Sigmoid colon (tissue), 7 donors: ENCODE data around the gene PEX10. TPM values are rescaled to one million over a fixed set of nuclear protein-coding genes. Genes with fewer than 3 reads are reported as not detected.

Experiments
- DNase-seq: peaks from one replicate; pipeline ENCODE4 v3.0.0-alpha.2; 2019
- H3K27ac ChIP-seq, 4 donors: fragments of 200-600 bp; sonication (generic); one replicate each; pipeline ENCODE4 v1.5.1; 2016 to 2019; ENCODE audit warnings: mild to moderate bottlenecking in 1 of 4
- H3K27me3 ChIP-seq, 3 donors: fragments of 200-600 bp; sonication (generic); one replicate each; pipeline ENCODE4 v1.5.1; 2019; ENCODE audit warnings: mild to moderate bottlenecking in 1 of 3
- H3K36me3 ChIP-seq, 4 donors: fragments of 200-600 bp; sonication (generic); one replicate each; pipeline ENCODE4 v1.5.1; 2016 to 2019
- H3K4me1 ChIP-seq, 4 donors: fragments of 200-600 bp; sonication (generic); one replicate each; pipeline ENCODE4 v1.5.1; 2017 to 2019
- H3K4me3 ChIP-seq, 4 donors: fragments of 200-600 bp; sonication (generic); one replicate each; pipeline ENCODE4 v1.5.1; 2017 to 2019; ENCODE audit warnings: mild to moderate bottlenecking in 2 of 4, moderate library complexity in 1 of 4
- H3K9me3 ChIP-seq, 4 donors: fragments of 200-600 bp in 3 of 4; sonication (generic) in 3 of 4; one replicate each; pipeline versions ENCODE4 v1.5.1 to v1.6.1; 2013 to 2019
- EP300 ChIP-seq, 4 donors: sonication (generic); formaldehyde crosslinking; IDR thresholded peaks; one replicate each; pipeline ENCODE4 v1.6.1; 2017; ENCODE audit warnings: antibody characterized with exemption in 4 of 4
- POLR2A ChIP-seq, 2 donors: fragments of 450-650 bp; IDR thresholded peaks; one replicate each; pipeline ENCODE4 v1.6.1; 2016; ENCODE audit warnings: antibody characterized with exemption in 2 of 2, mild to moderate bottlenecking in 2 of 2, moderate library complexity in 2 of 2
- POLR2AphosphoS5 ChIP-seq, 4 donors: sonication (generic); formaldehyde crosslinking; IDR thresholded peaks; one replicate each; pipeline ENCODE4 v1.6.1; 2017; ENCODE audit warnings: antibody characterized with exemption in 4 of 4
- WGBS, 2 donors: extraction: QIAGEN DNeasy Blood & Tissue Kit; methylation state at CpG; one replicate each; pipeline ENCODE4 v1.1.7; 2013; 5-methylcytosine and 5-hydroxymethylcytosine counted together
- intact Hi-C: fragments of 100-400 bp; cut with DNase I; formaldehyde crosslinking; loops from one replicate; pipeline ENCODE4 v1.15.1; 2023
- polyA plus RNA-seq, 3 donors: library from polyadenylated mRNA; stranded (reverse); fragments of 200-250 nt; gene quantifications; one replicate each; pipeline ENCODE4 v1.2.3, GENCODE V29; 2013
- total RNA-seq, 4 donors: library from RNA; depleted of rRNA; stranded (reverse); fragments of >200 nt; gene quantifications; one replicate each; pipeline ENCODE4 v1.1.0, GENCODE V29; 2016
- TF ChIP-seq, protein P1 (sequence below), 4 experiments: fragments of 450-650 bp in 3 of 4; fragments of 200-600 bp in 1 of 4; IDR thresholded peaks; one replicate each; pipeline ENCODE4 v1.5.1; 2016 to 2019; ENCODE audit warnings: antibody characterized with exemption in 4 of 4, mild to moderate bottlenecking in 3 of 4, moderate library complexity in 2 of 4
- donor health status: healthy with polysubstance abuse.
- donor health status: Bipolar disorder and iron deficiency.
- donor health status: healthy.

PEX10 gene
- total and polyA plus RNA-seq, 7 donors: 9.9 to 21.9 (median 13.8) TPM

DNA sequence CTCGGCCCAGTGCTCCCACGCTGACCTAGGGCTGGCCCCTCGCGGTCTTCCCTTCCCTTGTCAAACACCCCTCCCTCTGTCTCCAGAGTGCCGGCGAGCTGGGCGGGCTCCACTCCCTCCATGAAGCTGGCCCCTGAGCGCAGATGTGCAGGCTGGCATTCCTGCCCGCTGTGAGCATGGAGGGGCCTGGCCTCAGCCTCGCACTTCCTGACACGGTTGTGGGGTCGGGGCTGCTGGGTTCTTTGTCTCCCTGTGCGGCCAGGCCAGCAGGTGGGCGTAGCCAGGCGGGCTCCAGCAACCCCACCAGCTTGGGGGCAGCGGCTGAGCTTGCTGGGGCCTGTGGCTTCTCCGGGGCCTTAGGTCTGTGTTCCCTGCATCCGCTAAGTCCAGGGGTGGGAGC, 14.2 kb upstream of the PEX10 start:
- DNase-seq: no peak
- peaks cover 0 to 80% (median 34%) of the 10 kb centered on the region in 3 donors for H3K27me3 ChIP-seq
- no peaks in the 10 kb centered on the region for H3K36me3 ChIP-seq
- TF ChIP-seq, protein P1, sequence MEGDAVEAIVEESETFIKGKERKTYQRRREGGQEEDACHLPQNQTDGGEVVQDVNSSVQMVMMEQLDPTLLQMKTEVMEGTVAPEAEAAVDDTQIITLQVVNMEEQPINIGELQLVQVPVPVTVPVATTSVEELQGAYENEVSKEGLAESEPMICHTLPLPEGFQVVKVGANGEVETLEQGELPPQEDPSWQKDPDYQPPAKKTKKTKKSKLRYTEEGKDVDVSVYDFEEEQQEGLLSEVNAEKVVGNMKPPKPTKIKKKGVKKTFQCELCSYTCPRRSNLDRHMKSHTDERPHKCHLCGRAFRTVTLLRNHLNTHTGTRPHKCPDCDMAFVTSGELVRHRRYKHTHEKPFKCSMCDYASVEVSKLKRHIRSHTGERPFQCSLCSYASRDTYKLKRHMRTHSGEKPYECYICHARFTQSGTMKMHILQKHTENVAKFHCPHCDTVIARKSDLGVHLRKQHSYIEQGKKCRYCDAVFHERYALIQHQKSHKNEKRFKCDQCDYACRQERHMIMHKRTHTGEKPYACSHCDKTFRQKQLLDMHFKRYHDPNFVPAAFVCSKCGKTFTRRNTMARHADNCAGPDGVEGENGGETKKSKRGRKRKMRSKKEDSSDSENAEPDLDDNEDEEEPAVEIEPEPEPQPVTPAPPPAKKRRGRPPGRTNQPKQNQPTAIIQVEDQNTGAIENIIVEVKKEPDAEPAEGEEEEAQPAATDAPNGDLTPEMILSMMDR (IDR thresholded peaks at IDR 0.05): no peak
- TF ChIP-seq POLR2A (IDR thresholded peaks at IDR 0.05) (no peak), POLR2AphosphoS5 (IDR thresholded peaks at IDR 0.05) (no peak), EP300 (IDR thresholded peaks at IDR 0.05) (no peak)
- WGBS, 2 donors: 63 to 65% methylated on average over 18 of the region's 18 CpGs
- peaks cover 0 to 14% (median 8%) of the 10 kb centered on the region in 4 donors for H3K9me3 ChIP-seq
- no peak overlapping the region for H3K4me3 ChIP-seq
- intact Hi-C loops: no loop called here
- no peaks in the 10 kb centered on the region for H3K4me1 ChIP-seq
- no peak overlapping the region for H3K27ac ChIP-seq

DNA sequence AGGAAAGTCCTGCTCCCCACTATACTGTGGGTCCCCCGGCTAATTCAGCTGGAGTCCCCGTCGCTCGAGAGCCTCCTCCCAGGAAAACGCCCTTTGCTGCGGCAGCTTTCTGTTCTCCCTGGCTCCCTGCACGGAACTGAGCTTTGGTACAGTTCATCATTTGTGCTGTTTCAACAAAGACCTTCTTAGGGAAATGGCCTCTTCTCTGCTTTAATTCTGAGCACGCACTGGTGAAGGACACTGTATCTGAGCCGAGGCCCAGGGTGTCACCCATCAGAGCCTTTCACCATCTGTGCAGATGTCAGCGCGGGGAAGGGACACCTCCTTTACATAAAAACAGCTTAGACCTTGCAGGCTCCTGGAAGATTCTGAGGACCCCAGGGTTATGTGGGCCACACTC, 13.5 kb upstream of the PEX10 start:
- no peak for DNase-seq
- Histone ChIP-seq H3K4me3 (no peak overlapping the region), H3K4me1 (no peaks in the 10 kb centered on the region), H3K9me3 (peaks cover 0 to 14% (median 8%) of the 10 kb centered on the region in 4 donors), H3K36me3 (no peaks in the 10 kb centered on the region), H3K27me3 (peaks cover 0 to 80% (median 36%) of the 10 kb centered on the region in 3 donors), H3K27ac (no peak overlapping the region)
- intact Hi-C loops: no loop called here
- 62 to 82% methylated on average over 11 of the region's 11 CpGs for WGBS, 2 donors
- TF ChIP-seq POLR2A (IDR thresholded peaks at IDR 0.05): no peak
- TF ChIP-seq, protein P1 (IDR thresholded peaks at IDR 0.05): no peak
- no peak for TF ChIP-seq EP300 (IDR thresholded peaks at IDR 0.05)
- TF ChIP-seq POLR2AphosphoS5 (IDR thresholded peaks at IDR 0.05): no peak

DNA sequence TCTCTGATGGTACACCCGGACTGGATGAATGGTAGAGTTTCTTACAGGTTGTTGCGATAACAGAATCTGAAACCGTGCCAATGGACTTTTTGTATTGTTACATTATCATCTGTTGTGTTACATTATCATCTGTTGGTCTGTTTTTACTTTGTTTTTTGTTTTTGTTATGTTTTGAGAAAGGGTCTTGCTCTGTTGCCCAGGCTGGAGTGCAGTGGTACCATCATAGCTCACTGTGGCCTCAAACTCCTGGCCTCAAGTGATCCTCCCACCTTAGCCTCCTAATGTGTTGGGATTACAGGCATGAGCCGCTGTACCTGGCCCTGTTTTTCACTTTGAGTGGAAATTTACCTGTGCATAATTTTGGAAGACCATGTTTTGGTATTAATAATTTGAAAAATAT, 10.2 kb upstream of the PEX10 start:
- H3K9me3 ChIP-seq: peaks cover 0 to 9% (median 4%) of the 10 kb centered on the region in 4 donors
- TF ChIP-seq POLR2A (IDR thresholded peaks at IDR 0.05): no peak
- no peak for TF ChIP-seq POLR2AphosphoS5 (IDR thresholded peaks at IDR 0.05)
- no peak for TF ChIP-seq EP300 (IDR thresholded peaks at IDR 0.05)
- TF ChIP-seq, protein P1 (IDR thresholded peaks at IDR 0.05): no peak
- H3K36me3 ChIP-seq: no peaks in the 10 kb centered on the region

DNA sequence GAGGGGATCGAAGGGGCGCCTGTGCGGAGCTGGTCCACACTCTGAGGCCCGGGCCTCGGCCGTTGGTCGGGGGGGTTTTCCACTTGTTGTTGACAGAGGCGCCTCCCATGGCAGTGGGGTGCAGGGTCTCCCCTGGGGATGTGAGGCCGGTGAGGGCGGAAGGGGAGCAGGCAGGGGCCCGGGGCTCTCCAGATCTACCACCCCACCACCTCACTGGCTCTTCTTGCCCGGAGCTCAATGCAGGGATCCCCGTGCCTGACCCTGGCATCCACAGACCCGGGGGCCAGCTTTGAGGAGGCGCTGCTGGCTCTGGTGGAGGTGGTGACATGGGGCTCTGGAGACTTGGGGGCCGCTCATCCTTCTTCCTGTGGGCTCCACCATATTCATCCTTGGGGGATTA, 7.1 kb upstream of the PEX10 start:
- H3K9me3 ChIP-seq: peaks cover 0 to 9% (median 4%) of the 10 kb centered on the region in 4 donors
- H3K27me3 ChIP-seq: peaks cover 6 to 85% (median 61%) of the 10 kb centered on the region in 3 donors
- TF ChIP-seq, protein P1 (IDR thresholded peaks at IDR 0.05): no peak
- TF ChIP-seq EP300 (IDR thresholded peaks at IDR 0.05): no peak
- TF ChIP-seq POLR2AphosphoS5 (IDR thresholded peaks at IDR 0.05): no peak
- no peak for TF ChIP-seq POLR2A (IDR thresholded peaks at IDR 0.05)
- no peak overlapping the region for H3K27ac ChIP-seq
- H3K4me1 ChIP-seq: peaks cover 0 to 3% (median 3%) of the 10 kb centered on the region in 4 donors
- WGBS, 2 donors: 87% methylated on average over 16 of the region's 16 CpGs
- intact Hi-C loops: loop anchor here (10.0 kb wide), 2 partner anchors 225 to 505 kb away; partner anchors contain the start of genes CALML6 and TMEM52
- no peak overlapping the region for H3K4me3 ChIP-seq
- no peaks in the 10 kb centered on the region for H3K36me3 ChIP-seq
- DNase-seq: no peak

More for the DNA sequence above, 10.2 kb upstream of the PEX10 start:
- no peaks in the 10 kb centered on the region for H3K4me1 ChIP-seq
- peaks cover 4 to 82% (median 57%) of the 10 kb centered on the region in 3 donors for H3K27me3 ChIP-seq
- H3K27ac ChIP-seq: no peak overlapping the region
- intact Hi-C loops: no loop called here
- no peak overlapping the region for H3K4me3 ChIP-seq
- WGBS, 2 donors: 93 to 94% methylated on average over 4 of the region's 4 CpGs
- DNase-seq: no peak
